SK-N-SH (cell line): ENCODE data around the gene LST1. TPM values are rescaled to one million over a fixed set of nuclear protein-coding genes. Genes with fewer than 3 reads are reported as not detected.

ENCODE experiments used
- CTCF ChIA-PET: fragments of 300-600, 350-600 bp; formaldehyde crosslinking; extraction: SDS; loops from one replicate; lab custom pipeline; 2021; lab: Yijun Ruan, JAX
- POLR2A ChIA-PET: fragments of 350-600 bp; sonication (Branson Sonifier 250); formaldehyde crosslinking; extraction: SDS; loops from one replicate; lab custom pipeline; 2020; ENCODE audit warnings: antibody characterized with exemption, inconsistent platforms; lab: Yijun Ruan, JAX
- DNase-seq: peaks from one replicate; pipeline ENCODE4 v3.0.0; 2012
- H2AFZ ChIP-seq: fragments of 200-600 bp; sonication (generic); 2 replicates; pipeline ENCODE4 v1.8.1; 2016; ENCODE audit warnings: antibody characterized with exemption, mild to moderate bottlenecking, low read depth
- H3F3A ChIP-seq: fragments of 200-600 bp; sonication (generic); replicated peaks from 2 replicates; pipeline ENCODE3; 2016; ENCODE audit warnings: antibody characterized with exemption, mild to moderate bottlenecking; ENCODE audit not compliant: insufficient read depth
- H3K27ac ChIP-seq, 2 experiments: fragments of 200-500 bp in 1 of 2; fragments of 200-600 bp in 1 of 2; sonication (Bioruptor generic) in 1 of 2; sonication (generic), shearing (Covaris generic) in 1 of 2; 2 replicates each; pipeline versions ENCODE4 v1.5.1 to v1.6.1; 2014 to 2016; ENCODE audit warnings: low read depth in 2 of 2, inconsistent platforms in 1 of 2, low read length in 1 of 2, mild to moderate bottlenecking in 1 of 2, mixed read lengths in 1 of 2
- H3K27me3 ChIP-seq: fragments of 200-600 bp; sonication (generic), shearing (Covaris generic); 2 replicates; pipeline ENCODE4 v1.6.1; 2016; ENCODE audit warnings: mixed run types; ENCODE audit not compliant: insufficient read depth
- H3K36me3 ChIP-seq, 2 experiments: fragments of 200-500 bp in 1 of 2; fragments of 200-600 bp in 1 of 2; sonication (Bioruptor generic) in 1 of 2; sonication (generic) in 1 of 2; replicated peaks in 1 of 2; 2 replicates each; pipeline versions ENCODE3 to v1.5.1; 2014 to 2016; ENCODE audit warnings: low read length in 1 of 2, mild to moderate bottlenecking in 1 of 2; ENCODE audit not compliant: insufficient read depth in 2 of 2, control insufficient read depth in 1 of 2
- H3K4me1 ChIP-seq, 2 experiments: fragments of 200-500 bp in 1 of 2; fragments of 200-600 bp in 1 of 2; sonication (Bioruptor generic) in 1 of 2; sonication (generic), shearing (Covaris generic) in 1 of 2; 2 replicates each; pipeline versions ENCODE4 v1.5.1 to v1.6.1; 2014 to 2016; ENCODE audit warnings: low read depth in 1 of 2, low read length in 1 of 2, mixed run types in 1 of 2; ENCODE audit not compliant: insufficient read depth in 2 of 2, control insufficient read depth in 1 of 2
- H3K4me2 ChIP-seq: fragments of 200-600 bp; sonication (generic), shearing (Covaris generic); 2 replicates; pipeline ENCODE4 v1.6.1; 2017; ENCODE audit warnings: mixed run types
- H3K4me3 ChIP-seq, 2 experiments: fragments of 200-500 bp in 1 of 2; fragments of 200-600 bp in 1 of 2; sonication (Bioruptor generic) in 1 of 2; sonication (generic), shearing (Covaris generic) in 1 of 2; 2 replicates each; pipeline versions ENCODE4 v1.5.1 to v1.8.1; 2014 to 2016; ENCODE audit warnings: low read depth in 2 of 2, inconsistent platforms in 1 of 2, low read length in 1 of 2, mild to moderate bottlenecking in 1 of 2, mixed read lengths in 1 of 2, moderate library complexity in 1 of 2
- H3K79me2 ChIP-seq: fragments of 200-600 bp; sonication (generic); 2 replicates; pipeline ENCODE4 v1.8.1; 2017; ENCODE audit warnings: mild to moderate bottlenecking; ENCODE audit not compliant: insufficient read depth
- H3K9ac ChIP-seq: fragments of 200-600 bp; sonication (generic); 2 replicates; pipeline ENCODE4 v1.6.1; 2017; ENCODE audit warnings: mixed run types
- H3K9me2 ChIP-seq: fragments of 200-600 bp; sonication (generic); 2 replicates; pipeline ENCODE4 v1.6.1; 2017; ENCODE audit warnings: mixed run types
- H3K9me3 ChIP-seq: fragments of 200-600 bp; sonication (generic); 2 replicates; pipeline ENCODE4 v1.6.1; 2017; ENCODE audit warnings: mixed run types, mild to moderate bottlenecking, moderate library complexity
- H4K20me1 ChIP-seq: fragments of 200-600 bp; sonication (generic); 2 replicates; pipeline ENCODE4 v1.6.1; 2017; ENCODE audit warnings: mild to moderate bottlenecking, mixed run types; ENCODE audit not compliant: insufficient read depth
- CHD2 ChIP-seq: fragments of 150-350 bp; IDR thresholded peaks from 2 replicates; pipeline ENCODE4 v1.6.1; 2018; ENCODE audit warnings: low read length; ENCODE audit not compliant: partially characterized antibody
- FOSL2 ChIP-seq: IDR thresholded peaks from 2 replicates; pipeline ENCODE4 v1.4.0; 2012; ENCODE audit warnings: low read depth, mild to moderate bottlenecking, moderate library complexity, borderline replicate concordance
- FOXM1 ChIP-seq: IDR thresholded peaks from 2 replicates; pipeline ENCODE4 v1.4.0; 2012; ENCODE audit warnings: low read depth, mild to moderate bottlenecking
- GABPA ChIP-seq: IDR thresholded peaks from 2 replicates; pipeline ENCODE4 v1.4.0; 2012; ENCODE audit warnings: low read depth, mild to moderate bottlenecking
- GATA2 ChIP-seq: sonication (generic); formaldehyde crosslinking; IDR thresholded peaks from 2 replicates; pipeline ENCODE4 v1.5.0; 2020; ENCODE audit warnings: mild to moderate bottlenecking, missing genetic modification reagents
- MXI1 ChIP-seq: IDR thresholded peaks from 2 replicates; pipeline ENCODE4 v1.6.1; 2012; ENCODE audit warnings: mild to moderate bottlenecking, low read depth, low read length, improper control_type of control experiment
- NFIC ChIP-seq: IDR thresholded peaks from 2 replicates; pipeline ENCODE4 v1.4.0; 2012; ENCODE audit warnings: borderline replicate concordance
- NRF1 ChIP-seq: IDR thresholded peaks from 2 replicates; pipeline ENCODE4 v1.6.1; 2012; ENCODE audit warnings: low read depth, mild to moderate bottlenecking, low read length
- POLR2AphosphoS5 ChIP-seq: IDR thresholded peaks from 2 replicates; pipeline ENCODE4 v1.6.1; 2012; ENCODE audit warnings: low read depth, low read length
- RCOR1 ChIP-seq: fragments of 150-350 bp; IDR thresholded peaks from 2 replicates; pipeline ENCODE4 v1.6.1; 2017; ENCODE audit warnings: antibody characterized with exemption, low read length
- RXRA ChIP-seq: IDR thresholded peaks from 2 replicates; pipeline ENCODE4 v1.4.0; 2012; ENCODE audit warnings: low read depth, mild to moderate bottlenecking, borderline replicate concordance
- WGBS: methylation state at CpG from one replicate; pipeline ENCODE4 v1.1.6; 2017; ENCODE audit warnings: low lambda C conversion rate; 5-methylcytosine and 5-hydroxymethylcytosine counted together
- polyA plus RNA-seq, 3 experiments: library from polyadenylated mRNA; depleted of rRNA; stranded (reverse); fragments of >200 nt; gene quantifications; 2 replicates each; pipeline ENCODE4 v1.2.3, GENCODE V29; 2012
- TF ChIP-seq, protein P1 (sequence below): IDR thresholded peaks from 2 replicates; pipeline ENCODE4 v1.4.0; 2012; ENCODE audit warnings: low read depth, borderline replicate concordance
- TF ChIP-seq, protein P2 (sequence below): IDR thresholded peaks from 2 replicates; pipeline ENCODE4 v1.4.0; 2012; ENCODE audit warnings: low read depth, borderline replicate concordance
- TF ChIP-seq, protein P3 (sequence below): fragments of 150-350 bp; IDR thresholded peaks from 2 replicates; pipeline ENCODE4 v1.6.1; 2016; ENCODE audit warnings: mild to moderate bottlenecking, low read depth, low read length
- TF ChIP-seq, protein P4 (sequence below): IDR thresholded peaks from 2 replicates; pipeline ENCODE4 v1.6.1; 2012; ENCODE audit warnings: mild to moderate bottlenecking, low read depth, low read length, moderate library complexity
- TF ChIP-seq, protein P5 (sequence below): fragments of 200-600 bp; sonication (generic); IDR thresholded peaks from 2 replicates; pipeline ENCODE4 v1.6.1; 2017; ENCODE audit warnings: antibody characterized with exemption, mild to moderate bottlenecking, moderate library complexity

The LST1 gene
- polyA plus RNA-seq, 1 of the 3 experiments (the other 2 are of a cell fraction) = not detected

DNA sequence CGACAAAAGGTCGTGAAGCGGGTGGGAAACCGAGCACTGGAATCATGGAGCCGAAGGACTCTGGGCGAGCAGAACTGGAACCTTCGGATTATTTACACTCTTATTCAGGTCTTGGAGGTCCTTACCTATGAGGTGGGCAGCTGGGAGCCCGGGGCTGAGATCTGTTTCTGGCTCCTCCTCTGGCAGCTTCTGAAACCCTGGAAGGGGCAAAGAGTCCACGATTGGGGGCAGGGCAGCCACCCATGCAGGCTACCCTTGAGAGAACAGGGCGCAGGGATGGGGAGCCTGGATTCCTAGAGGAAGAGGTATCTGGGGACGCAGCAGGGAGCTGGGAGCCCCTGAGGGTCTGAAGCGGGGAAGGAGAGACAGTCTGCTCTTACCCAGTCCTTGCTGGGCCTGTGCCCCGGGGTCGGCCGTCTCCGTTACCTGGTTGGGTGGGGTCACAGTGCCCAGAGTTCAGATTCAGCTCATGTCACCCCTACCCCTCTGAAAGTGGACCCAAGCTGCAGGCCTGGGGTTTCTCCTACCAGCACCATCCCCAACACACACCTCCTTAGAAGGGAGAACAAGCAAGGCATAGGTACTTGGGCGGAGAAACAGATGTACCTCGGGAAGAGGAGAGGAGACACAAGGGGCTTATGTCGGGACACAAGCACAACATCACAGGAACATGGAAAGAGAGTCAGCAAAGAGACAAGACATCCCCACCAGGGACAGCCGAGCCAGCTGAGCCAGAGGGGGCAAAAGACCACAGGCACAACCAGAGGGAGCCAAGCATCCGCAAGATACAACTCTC lies 4.4 kb upstream of the LST1 start:
- ChIA-PET CTCF (interaction anchor here (0.8 to 17.6 kb wide), 16 partner anchors 8 to 84 kb away, joined by 3 to 312 read pairs (median 8); partner anchors contain the start of genes ATP6V1G2, DDX39B, NCR3 and NFKBIL1), POLR2A (interaction anchor here (1.0 kb wide), 1 partner anchor 17 kb away, joined by 12 read pairs; no protein-coding TSS in a partner anchor)
- Histone ChIP-seq H3K9me3 (no peaks in the 10 kb centered on the region), H3K9me2 (no peaks in the 10 kb centered on the region), H3K4me2 (peak overlapping the region; percentile 99), H3K27me3 (no peaks in the 10 kb centered on the region), H3K4me3 (peak overlapping the region; percentile 63 to 96), H3K79me2 (no peaks in the 10 kb centered on the region), H3K36me3 (no peaks in the 10 kb centered on the region), H3K27ac (no peak overlapping the region), H2AFZ (peak overlapping the region; percentile 99), H3K9ac (peak overlapping the region; percentile 88), H3K4me1 (peaks cover 0 to 11% of the 10 kb centered on the region in 2 experiments; a peak in 1 of 4 replicates), H3F3A (no peaks in the 10 kb centered on the region), H4K20me1 (no peaks in the 10 kb centered on the region)
- WGBS = 50% methylated on average over 16 of the region's 21 CpGs
- DNase-seq = peak; percentile 45
- TF ChIP-seq FOXM1 (no peak), GABPA (no peak), MXI1 (no peak), NRF1 (no peak), RXRA (no peak), RCOR1 (no peak), GATA2 (no peak)
- TF ChIP-seq, protein P1, sequence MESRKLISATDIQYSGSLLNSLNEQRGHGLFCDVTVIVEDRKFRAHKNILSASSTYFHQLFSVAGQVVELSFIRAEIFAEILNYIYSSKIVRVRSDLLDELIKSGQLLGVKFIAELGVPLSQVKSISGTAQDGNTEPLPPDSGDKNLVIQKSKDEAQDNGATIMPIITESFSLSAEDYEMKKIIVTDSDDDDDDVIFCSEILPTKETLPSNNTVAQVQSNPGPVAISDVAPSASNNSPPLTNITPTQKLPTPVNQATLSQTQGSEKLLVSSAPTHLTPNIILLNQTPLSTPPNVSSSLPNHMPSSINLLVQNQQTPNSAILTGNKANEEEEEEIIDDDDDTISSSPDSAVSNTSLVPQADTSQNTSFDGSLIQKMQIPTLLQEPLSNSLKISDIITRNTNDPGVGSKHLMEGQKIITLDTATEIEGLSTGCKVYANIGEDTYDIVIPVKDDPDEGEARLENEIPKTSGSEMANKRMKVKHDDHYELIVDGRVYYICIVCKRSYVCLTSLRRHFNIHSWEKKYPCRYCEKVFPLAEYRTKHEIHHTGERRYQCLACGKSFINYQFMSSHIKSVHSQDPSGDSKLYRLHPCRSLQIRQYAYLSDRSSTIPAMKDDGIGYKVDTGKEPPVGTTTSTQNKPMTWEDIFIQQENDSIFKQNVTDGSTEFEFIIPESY = no peak
- TF ChIP-seq, protein P2, sequence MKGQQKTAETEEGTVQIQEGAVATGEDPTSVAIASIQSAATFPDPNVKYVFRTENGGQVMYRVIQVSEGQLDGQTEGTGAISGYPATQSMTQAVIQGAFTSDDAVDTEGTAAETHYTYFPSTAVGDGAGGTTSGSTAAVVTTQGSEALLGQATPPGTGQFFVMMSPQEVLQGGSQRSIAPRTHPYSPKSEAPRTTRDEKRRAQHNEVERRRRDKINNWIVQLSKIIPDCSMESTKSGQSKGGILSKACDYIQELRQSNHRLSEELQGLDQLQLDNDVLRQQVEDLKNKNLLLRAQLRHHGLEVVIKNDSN = no peak
- TF ChIP-seq, protein P3, sequence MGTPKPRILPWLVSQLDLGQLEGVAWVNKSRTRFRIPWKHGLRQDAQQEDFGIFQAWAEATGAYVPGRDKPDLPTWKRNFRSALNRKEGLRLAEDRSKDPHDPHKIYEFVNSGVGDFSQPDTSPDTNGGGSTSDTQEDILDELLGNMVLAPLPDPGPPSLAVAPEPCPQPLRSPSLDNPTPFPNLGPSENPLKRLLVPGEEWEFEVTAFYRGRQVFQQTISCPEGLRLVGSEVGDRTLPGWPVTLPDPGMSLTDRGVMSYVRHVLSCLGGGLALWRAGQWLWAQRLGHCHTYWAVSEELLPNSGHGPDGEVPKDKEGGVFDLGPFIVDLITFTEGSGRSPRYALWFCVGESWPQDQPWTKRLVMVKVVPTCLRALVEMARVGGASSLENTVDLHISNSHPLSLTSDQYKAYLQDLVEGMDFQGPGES = no peak

DNA sequence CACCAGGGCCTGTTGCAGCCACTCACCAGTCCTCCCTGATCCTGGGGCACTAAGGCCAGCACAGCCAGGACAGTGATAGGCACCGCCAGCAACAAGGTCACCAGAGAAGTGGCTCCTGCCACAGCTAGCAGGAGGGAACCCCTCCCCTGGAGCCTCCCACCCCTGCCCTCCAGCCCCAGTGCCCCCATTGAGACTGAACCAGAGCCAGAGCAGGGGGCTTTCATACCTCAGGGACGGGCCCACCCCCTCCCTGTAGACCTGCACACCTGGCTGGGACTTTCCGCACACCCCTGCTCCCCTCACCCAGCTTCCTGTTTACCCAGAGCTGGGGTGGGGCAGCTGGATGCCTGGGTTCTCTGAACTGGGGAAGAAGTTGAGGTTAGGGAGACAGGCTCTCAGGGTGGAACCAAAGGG lies 3.8 kb upstream of the LST1 start, which contains the start of gene LTB:
Gene LTB (minus strand): TSS at position 195 of the 414 bp plus-strand sequence. CDS start 7 bp downstream, at position 188.
- Histone ChIP-seq H3F3A (no peaks in the 10 kb centered on the region), H3K79me2 (no peaks in the 10 kb centered on the region), H3K4me2 (peak within 1 kb of the TSS; percentile 99), H2AFZ (peak within 1 kb of the TSS; percentile 99), H3K27me3 (no peaks in the 10 kb centered on the region), H3K4me3 (peak within 1 kb of the TSS; percentile 63 to 96), H3K9ac (peak within 1 kb of the TSS; percentile 88), H3K9me2 (no peaks in the 10 kb centered on the region), H4K20me1 (no peaks in the 10 kb centered on the region), H3K36me3 (no peaks in the 10 kb centered on the region), H3K9me3 (no peaks in the 10 kb centered on the region), H3K4me1 (peaks cover 0 to 11% of the 10 kb centered on the region in 2 experiments; a peak in 1 of 4 replicates), H3K27ac (no peak within 1 kb of the TSS)
- WGBS = 86% methylated on average over 1 of the region's 3 CpGs
- no peak for DNase-seq
- ChIA-PET CTCF (interaction anchor here (0.8 to 17.6 kb wide), 7 partner anchors 7 to 37 kb away, joined by 3 to 312 read pairs (median 19); partner anchors contain the start of genes ATP6V1G2, NCR3 and NFKBIL1), POLR2A (interaction anchor here (0.8 kb wide), 1 partner anchor 36 kb away, joined by 3 read pairs; the partner anchor contains the start of gene ATP6V1G2)
- TF ChIP-seq, protein P4, sequence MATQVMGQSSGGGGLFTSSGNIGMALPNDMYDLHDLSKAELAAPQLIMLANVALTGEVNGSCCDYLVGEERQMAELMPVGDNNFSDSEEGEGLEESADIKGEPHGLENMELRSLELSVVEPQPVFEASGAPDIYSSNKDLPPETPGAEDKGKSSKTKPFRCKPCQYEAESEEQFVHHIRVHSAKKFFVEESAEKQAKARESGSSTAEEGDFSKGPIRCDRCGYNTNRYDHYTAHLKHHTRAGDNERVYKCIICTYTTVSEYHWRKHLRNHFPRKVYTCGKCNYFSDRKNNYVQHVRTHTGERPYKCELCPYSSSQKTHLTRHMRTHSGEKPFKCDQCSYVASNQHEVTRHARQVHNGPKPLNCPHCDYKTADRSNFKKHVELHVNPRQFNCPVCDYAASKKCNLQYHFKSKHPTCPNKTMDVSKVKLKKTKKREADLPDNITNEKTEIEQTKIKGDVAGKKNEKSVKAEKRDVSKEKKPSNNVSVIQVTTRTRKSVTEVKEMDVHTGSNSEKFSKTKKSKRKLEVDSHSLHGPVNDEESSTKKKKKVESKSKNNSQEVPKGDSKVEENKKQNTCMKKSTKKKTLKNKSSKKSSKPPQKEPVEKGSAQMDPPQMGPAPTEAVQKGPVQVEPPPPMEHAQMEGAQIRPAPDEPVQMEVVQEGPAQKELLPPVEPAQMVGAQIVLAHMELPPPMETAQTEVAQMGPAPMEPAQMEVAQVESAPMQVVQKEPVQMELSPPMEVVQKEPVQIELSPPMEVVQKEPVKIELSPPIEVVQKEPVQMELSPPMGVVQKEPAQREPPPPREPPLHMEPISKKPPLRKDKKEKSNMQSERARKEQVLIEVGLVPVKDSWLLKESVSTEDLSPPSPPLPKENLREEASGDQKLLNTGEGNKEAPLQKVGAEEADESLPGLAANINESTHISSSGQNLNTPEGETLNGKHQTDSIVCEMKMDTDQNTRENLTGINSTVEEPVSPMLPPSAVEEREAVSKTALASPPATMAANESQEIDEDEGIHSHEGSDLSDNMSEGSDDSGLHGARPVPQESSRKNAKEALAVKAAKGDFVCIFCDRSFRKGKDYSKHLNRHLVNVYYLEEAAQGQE = no peak
- TF ChIP-seq POLR2AphosphoS5 = no peak
- no peak for TF ChIP-seq CHD2
- no peak for TF ChIP-seq FOSL2
- no peak for TF ChIP-seq MXI1
- no peak for TF ChIP-seq NFIC
- TF ChIP-seq, protein P5, sequence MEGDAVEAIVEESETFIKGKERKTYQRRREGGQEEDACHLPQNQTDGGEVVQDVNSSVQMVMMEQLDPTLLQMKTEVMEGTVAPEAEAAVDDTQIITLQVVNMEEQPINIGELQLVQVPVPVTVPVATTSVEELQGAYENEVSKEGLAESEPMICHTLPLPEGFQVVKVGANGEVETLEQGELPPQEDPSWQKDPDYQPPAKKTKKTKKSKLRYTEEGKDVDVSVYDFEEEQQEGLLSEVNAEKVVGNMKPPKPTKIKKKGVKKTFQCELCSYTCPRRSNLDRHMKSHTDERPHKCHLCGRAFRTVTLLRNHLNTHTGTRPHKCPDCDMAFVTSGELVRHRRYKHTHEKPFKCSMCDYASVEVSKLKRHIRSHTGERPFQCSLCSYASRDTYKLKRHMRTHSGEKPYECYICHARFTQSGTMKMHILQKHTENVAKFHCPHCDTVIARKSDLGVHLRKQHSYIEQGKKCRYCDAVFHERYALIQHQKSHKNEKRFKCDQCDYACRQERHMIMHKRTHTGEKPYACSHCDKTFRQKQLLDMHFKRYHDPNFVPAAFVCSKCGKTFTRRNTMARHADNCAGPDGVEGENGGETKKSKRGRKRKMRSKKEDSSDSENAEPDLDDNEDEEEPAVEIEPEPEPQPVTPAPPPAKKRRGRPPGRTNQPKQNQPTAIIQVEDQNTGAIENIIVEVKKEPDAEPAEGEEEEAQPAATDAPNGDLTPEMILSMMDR = no peak
